KMS-11 (cell line): ENCODE results near the gene USP17L26.
"Not testable (repeated sequence)": the region's sequence is repeated elsewhere in the genome, so short reads cannot be mapped to it uniquely, and the experiment has no call there.

Experiments
- H2AFZ ChIP-seq: fragments of 200-600 bp; sonication (generic); 2 replicates; pipeline ENCODE4 v1.6.1; 2016; ENCODE audit warnings: antibody characterized with exemption, mixed run types, low read depth
- H3K27ac ChIP-seq: fragments of 200-600 bp; sonication (generic); 2 replicates; pipeline ENCODE4 v1.6.1; 2016; ENCODE audit warnings: mild to moderate bottlenecking, mixed run types
- H3K27me3 ChIP-seq: fragments of 200-600 bp; sonication (generic); 2 replicates; pipeline ENCODE4 v1.6.1; 2017; ENCODE audit warnings: mild to moderate bottlenecking, low read depth, mixed run types, moderate library complexity; ENCODE audit not compliant: insufficient read depth
- H3K36me3 ChIP-seq: fragments of 200-600 bp; sonication (generic); 2 replicates; pipeline ENCODE4 v1.6.1; 2017; ENCODE audit warnings: mild to moderate bottlenecking, mixed run types; ENCODE audit not compliant: insufficient read depth
- H3K4me1 ChIP-seq: fragments of 200-600 bp; sonication (generic); 2 replicates; pipeline ENCODE4 v1.6.1; 2016; ENCODE audit warnings: mild to moderate bottlenecking, low read depth, mixed run types; ENCODE audit not compliant: poor library complexity, severe bottlenecking
- H3K4me2 ChIP-seq: fragments of 200-600 bp; sonication (generic); 2 replicates; pipeline ENCODE4 v1.7.0; 2016; ENCODE audit warnings: mild to moderate bottlenecking, mixed run types
- H3K4me3 ChIP-seq: fragments of 200-600 bp; sonication (generic); IDR thresholded peaks from 2 replicates; pipeline ENCODE4 v1.6.1; 2017; ENCODE audit warnings: low read depth, low read length, mixed read lengths; ENCODE audit not compliant: insufficient read depth
- H3K79me2 ChIP-seq: fragments of 200-600 bp; sonication (generic); 2 replicates; pipeline ENCODE4 v1.6.1; 2016; ENCODE audit warnings: low read depth, mixed run types; ENCODE audit not compliant: insufficient read depth
- H3K9ac ChIP-seq: fragments of 200-600 bp; sonication (generic); 2 replicates; pipeline ENCODE4 v1.6.1; 2016; ENCODE audit warnings: mild to moderate bottlenecking, mixed run types
- H4K20me1 ChIP-seq: fragments of 200-600 bp; sonication (generic); 2 replicates; pipeline ENCODE4 v1.6.1; 2016; ENCODE audit warnings: mild to moderate bottlenecking, mixed run types; ENCODE audit not compliant: insufficient read depth

Gene USP17L26, protein sequence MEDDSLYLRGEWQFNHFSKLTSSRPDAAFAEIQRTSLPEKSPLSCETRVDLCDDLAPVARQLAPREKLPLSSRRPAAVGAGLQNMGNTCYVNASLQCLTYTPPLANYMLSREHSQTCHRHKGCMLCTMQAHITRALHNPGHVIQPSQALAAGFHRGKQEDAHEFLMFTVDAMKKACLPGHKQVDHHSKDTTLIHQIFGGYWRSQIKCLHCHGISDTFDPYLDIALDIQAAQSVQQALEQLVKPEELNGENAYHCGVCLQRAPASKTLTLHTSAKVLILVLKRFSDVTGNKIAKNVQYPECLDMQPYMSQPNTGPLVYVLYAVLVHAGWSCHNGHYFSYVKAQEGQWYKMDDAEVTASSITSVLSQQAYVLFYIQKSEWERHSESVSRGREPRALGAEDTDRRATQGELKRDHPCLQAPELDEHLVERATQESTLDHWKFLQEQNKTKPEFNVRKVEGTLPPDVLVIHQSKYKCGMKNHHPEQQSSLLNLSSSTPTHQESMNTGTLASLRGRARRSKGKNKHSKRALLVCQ

DNA sequence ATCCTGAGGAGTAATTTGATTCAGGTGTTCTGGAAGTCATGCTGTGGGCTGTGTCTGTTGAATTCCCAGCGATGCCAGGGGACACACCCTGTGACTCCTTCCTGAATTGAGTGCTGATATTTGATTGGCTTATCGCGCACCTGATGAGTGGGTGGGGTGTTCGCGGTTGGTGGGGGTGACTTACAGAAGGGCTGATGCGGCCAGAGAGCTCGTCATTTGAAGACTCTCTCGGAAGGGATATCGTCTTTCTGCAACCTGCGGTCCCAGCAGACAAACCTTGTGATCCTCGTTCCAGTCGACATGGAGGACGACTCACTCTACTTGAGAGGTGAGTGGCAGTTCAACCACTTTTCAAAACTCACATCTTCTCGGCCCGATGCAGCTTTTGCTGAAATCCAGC lies at the start of gene USP17L26:
Gene USP17L26 (plus strand): TSS at position 301 of the 400 bp plus-strand sequence. CDS start 0 bp downstream, at position 301.
- H4K20me1 ChIP-seq, H2AFZ ChIP-seq, H3K4me1 ChIP-seq, H3K27me3 ChIP-seq, H3K4me2 ChIP-seq, H3K36me3 ChIP-seq, H3K79me2 ChIP-seq, H3K4me3 ChIP-seq, H3K9ac ChIP-seq, H3K27ac ChIP-seq: not testable (repeated sequence)

DNA sequence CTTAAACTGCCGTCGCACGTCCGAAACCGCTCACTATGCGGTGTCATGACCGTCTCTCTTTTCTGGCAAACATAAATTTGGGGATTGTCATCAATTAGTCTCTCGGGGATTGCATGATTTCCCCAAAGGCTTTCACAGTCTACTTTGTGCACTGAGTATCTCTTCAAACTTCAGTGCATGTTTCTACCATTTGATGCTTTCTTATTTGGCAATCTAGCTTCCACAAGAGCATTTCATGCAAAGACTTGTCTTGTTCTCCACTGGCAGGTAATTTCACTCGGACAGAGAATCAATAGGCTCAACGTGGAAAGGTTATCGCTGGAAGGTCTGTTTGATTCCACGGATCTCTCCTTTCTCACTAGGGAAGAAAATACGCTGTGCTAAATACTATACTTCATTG lies 10.3 kb upstream of the USP17L26 start:
- not testable (repeated sequence) for H3K27me3 ChIP-seq, H4K20me1 ChIP-seq, H3K79me2 ChIP-seq, H3K4me1 ChIP-seq, H3K4me3 ChIP-seq, H3K27ac ChIP-seq, H3K4me2 ChIP-seq, H3K36me3 ChIP-seq, H3K9ac ChIP-seq, H2AFZ ChIP-seq

DNA sequence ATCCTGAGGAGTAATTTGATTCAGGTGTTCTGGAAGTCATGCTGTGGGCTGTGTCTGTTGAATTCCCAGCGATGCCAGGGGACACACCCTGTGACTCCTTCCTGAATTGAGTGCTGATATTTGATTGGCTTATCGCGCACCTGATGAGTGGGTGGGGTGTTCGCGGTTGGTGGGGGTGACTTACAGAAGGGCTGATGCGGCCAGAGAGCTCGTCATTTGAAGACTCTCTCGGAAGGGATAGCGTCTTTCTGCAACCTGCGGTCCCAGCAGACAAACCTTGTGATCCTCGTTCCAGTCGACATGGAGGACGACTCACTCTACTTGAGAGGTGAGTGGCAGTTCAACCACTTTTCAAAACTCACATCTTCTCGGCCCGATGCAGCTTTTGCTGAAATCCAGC lies 9.6 kb upstream of the USP17L26 start, which contains the start of gene USP17L24:
Gene USP17L24 (plus strand): TSS at position 301 of the 400 bp plus-strand sequence. CDS start 0 bp downstream, at position 301.
- not testable (repeated sequence) for H3K9ac ChIP-seq, H4K20me1 ChIP-seq, H3K27ac ChIP-seq, H3K4me3 ChIP-seq, H3K36me3 ChIP-seq, H3K27me3 ChIP-seq, H3K79me2 ChIP-seq, H3K4me1 ChIP-seq, H3K4me2 ChIP-seq, H2AFZ ChIP-seq

DNA sequence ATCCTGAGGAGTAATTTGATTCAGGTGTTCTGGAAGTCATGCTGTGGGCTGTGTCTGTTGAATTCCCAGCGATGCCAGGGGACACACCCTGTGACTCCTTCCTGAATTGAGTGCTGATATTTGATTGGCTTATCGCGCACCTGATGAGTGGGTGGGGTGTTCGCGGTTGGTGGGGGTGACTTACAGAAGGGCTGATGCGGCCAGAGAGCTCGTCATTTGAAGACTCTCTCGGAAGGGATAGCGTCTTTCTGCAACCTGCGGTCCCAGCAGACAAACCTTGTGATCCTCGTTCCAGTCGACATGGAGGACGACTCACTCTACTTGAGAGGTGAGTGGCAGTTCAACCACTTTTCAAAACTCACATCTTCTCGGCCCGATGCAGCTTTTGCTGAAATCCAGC lies 4.8 kb upstream of the USP17L26 start, which contains the start of gene USP17L25:
Gene USP17L25 (plus strand): TSS at position 301 of the 400 bp plus-strand sequence. CDS start 0 bp downstream, at position 301.
- not testable (repeated sequence) for H3K27ac ChIP-seq, H3K4me1 ChIP-seq, H3K4me2 ChIP-seq, H4K20me1 ChIP-seq, H2AFZ ChIP-seq, H3K36me3 ChIP-seq, H3K27me3 ChIP-seq, H3K9ac ChIP-seq, H3K4me3 ChIP-seq, H3K79me2 ChIP-seq

DNA sequence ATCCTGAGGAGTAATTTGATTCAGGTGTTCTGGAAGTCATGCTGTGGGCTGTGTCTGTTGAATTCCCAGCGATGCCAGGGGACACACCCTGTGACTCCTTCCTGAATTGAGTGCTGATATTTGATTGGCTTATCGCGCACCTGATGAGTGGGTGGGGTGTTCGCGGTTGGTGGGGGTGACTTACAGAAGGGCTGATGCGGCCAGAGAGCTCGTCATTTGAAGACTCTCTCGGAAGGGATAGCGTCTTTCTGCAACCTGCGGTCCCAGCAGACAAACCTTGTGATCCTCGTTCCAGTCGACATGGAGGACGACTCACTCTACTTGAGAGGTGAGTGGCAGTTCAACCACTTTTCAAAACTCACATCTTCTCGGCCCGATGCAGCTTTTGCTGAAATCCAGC lies 4.6 kb downstream of the USP17L26 start, which contains the start of gene USP17L5:
Gene USP17L5 (plus strand): TSS at position 301 of the 400 bp plus-strand sequence. CDS start 0 bp downstream, at position 301.
- H3K4me2 ChIP-seq, H3K4me3 ChIP-seq, H3K79me2 ChIP-seq, H3K27ac ChIP-seq, H3K4me1 ChIP-seq, H3K9ac ChIP-seq, H3K27me3 ChIP-seq, H2AFZ ChIP-seq, H4K20me1 ChIP-seq, H3K36me3 ChIP-seq: not testable (repeated sequence)

DNA sequence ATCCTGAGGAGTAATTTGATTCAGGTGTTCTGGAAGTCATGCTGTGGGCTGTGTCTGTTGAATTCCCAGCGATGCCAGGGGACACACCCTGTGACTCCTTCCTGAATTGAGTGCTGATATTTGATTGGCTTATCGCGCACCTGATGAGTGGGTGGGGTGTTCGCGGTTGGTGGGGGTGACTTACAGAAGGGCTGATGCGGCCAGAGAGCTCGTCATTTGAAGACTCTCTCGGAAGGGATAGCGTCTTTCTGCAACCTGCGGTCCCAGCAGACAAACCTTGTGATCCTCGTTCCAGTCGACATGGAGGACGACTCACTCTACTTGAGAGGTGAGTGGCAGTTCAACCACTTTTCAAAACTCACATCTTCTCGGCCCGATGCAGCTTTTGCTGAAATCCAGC lies 9.4 kb downstream of the USP17L26 start, which contains the start of gene USP17L27:
Gene USP17L27 (plus strand): TSS at position 301 of the 400 bp plus-strand sequence. CDS start 0 bp downstream, at position 301.
- H3K9ac ChIP-seq, H2AFZ ChIP-seq: not testable (repeated sequence)

DNA sequence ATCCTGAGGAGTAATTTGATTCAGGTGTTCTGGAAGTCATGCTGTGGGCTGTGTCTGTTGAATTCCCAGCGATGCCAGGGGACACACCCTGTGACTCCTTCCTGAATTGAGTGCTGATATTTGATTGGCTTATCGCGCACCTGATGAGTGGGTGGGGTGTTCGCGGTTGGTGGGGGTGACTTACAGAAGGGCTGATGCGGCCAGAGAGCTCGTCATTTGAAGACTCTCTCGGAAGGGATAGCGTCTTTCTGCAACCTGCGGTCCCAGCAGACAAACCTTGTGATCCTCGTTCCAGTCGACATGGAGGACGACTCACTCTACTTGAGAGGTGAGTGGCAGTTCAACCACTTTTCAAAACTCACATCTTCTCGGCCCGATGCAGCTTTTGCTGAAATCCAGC lies 14.1 kb downstream of the USP17L26 start, which contains the start of gene USP17L28:
Gene USP17L28 (plus strand): TSS at position 301 of the 400 bp plus-strand sequence. CDS start 0 bp downstream, at position 301.
- H3K27me3 ChIP-seq, H3K27ac ChIP-seq, H3K36me3 ChIP-seq, H3K79me2 ChIP-seq, H3K4me1 ChIP-seq, H3K9ac ChIP-seq, H3K4me2 ChIP-seq, H4K20me1 ChIP-seq, H3K4me3 ChIP-seq, H2AFZ ChIP-seq: not testable (repeated sequence)

More for the DNA sequence above, 9.4 kb downstream of the USP17L26 start, which contains the start of gene USP17L27:
- H3K79me2 ChIP-seq, H3K36me3 ChIP-seq, H4K20me1 ChIP-seq, H3K4me3 ChIP-seq, H3K27me3 ChIP-seq, H3K4me1 ChIP-seq, H3K4me2 ChIP-seq, H3K27ac ChIP-seq: not testable (repeated sequence)

DNA sequence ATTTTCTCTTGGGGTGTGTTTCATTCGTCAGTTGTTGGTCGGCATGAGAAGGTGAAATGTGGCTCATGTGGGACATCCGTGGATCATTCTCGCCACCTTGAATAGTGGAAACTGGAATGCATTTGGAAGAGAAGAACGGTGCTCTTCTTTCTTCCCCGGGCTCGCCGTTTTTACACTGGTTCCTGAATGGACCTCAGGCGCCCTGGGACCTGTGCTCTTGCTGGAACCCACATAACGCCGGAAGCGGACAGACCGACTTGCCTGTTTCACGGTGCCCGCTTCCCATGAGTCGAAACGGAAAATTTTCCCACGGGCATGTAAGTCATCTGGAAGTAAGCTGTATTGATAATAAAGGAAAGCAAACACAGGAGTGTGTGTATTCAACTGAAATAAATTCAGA lies 16.4 kb downstream of the USP17L26 start:
- H3K4me2 ChIP-seq, H3K36me3 ChIP-seq, H3K4me1 ChIP-seq, H2AFZ ChIP-seq, H3K27ac ChIP-seq, H4K20me1 ChIP-seq, H3K4me3 ChIP-seq, H3K27me3 ChIP-seq, H3K9ac ChIP-seq, H3K79me2 ChIP-seq: not testable (repeated sequence)

DNA sequence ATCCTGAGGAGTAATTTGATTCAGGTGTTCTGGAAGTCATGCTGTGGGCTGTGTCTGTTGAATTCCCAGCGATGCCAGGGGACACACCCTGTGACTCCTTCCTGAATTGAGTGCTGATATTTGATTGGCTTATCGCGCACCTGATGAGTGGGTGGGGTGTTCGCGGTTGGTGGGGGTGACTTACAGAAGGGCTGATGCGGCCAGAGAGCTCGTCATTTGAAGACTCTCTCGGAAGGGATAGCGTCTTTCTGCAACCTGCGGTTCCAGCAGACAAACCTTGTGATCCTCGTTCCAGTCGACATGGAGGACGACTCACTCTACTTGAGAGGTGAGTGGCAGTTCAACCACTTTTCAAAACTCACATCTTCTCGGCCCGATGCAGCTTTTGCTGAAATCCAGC lies 18.9 kb downstream of the USP17L26 start, which contains the start of gene USP17L29:
Gene USP17L29 (plus strand): TSS at position 301 of the 400 bp plus-strand sequence. CDS start 0 bp downstream, at position 301.
- not testable (repeated sequence) for H3K27ac ChIP-seq, H3K79me2 ChIP-seq, H3K36me3 ChIP-seq, H3K27me3 ChIP-seq, H4K20me1 ChIP-seq, H3K4me2 ChIP-seq, H3K4me1 ChIP-seq, H3K9ac ChIP-seq, H2AFZ ChIP-seq, H3K4me3 ChIP-seq

DNA sequence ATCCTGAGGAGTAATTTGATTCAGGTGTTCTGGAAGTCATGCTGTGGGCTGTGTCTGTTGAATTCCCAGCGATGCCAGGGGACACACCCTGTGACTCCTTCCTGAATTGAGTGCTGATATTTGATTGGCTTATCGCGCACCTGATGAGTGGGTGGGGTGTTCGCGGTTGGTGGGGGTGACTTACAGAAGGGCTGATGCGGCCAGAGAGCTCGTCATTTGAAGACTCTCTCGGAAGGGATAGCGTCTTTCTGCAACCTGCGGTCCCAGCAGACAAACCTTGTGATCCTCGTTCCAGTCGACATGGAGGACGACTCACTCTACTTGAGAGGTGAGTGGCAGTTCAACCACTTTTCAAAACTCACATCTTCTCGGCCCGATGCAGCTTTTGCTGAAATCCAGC lies 28.4 kb downstream of the USP17L26 start, which contains the start of gene USP17L30:
Gene USP17L30 (plus strand): TSS at position 301 of the 400 bp plus-strand sequence. CDS start 0 bp downstream, at position 301.
- not testable (repeated sequence) for H2AFZ ChIP-seq, H3K36me3 ChIP-seq, H3K27ac ChIP-seq

More for the DNA sequence above, 28.4 kb downstream of the USP17L26 start, which contains the start of gene USP17L30:
- H3K4me2 ChIP-seq, H3K4me3 ChIP-seq, H3K79me2 ChIP-seq, H3K27me3 ChIP-seq, H4K20me1 ChIP-seq, H3K4me1 ChIP-seq, H3K9ac ChIP-seq: not testable (repeated sequence)
